Measurements from ENCODE around the gene ADGRF4.
"Not testable (repeated sequence)": the region's sequence is repeated elsewhere in the genome, so short reads cannot be mapped to it uniquely, and the experiment has no call there.

The ADGRF4 gene

DNA sequence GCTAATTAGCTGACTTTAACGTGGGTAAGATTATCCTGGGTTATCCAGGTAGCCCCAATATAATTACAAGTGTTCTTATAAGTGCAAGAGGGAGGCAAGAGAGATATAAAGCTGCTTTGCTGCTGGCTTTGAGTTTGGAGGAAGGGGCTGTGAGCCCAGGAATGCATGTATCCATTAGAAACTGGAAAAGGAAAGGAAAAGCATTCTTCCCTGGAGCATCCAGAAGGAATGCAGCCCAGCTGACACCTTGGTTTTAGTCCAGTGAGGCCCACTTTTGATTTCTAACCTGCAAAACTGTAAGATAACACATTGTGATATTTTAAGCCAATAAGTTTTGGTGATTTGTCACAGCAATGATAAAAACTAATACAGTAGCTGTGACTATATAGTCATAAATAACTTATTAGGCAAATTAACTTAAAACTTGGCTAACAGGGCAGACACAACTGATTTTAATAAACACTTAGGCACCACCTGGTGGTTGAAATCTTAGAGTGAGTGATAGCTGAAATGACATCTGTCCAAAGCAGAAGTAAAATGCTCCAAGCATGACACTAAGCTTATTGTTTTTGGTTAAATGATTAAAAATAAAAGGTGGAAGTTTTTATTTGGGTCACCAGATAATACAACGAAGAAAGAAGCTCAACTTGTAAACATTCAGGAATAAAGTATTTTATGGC is 35.6 kb downstream of the ADGRF4 start:
- TF ChIP-seq ZFX (IDR thresholded peaks at IDR 0.05; ENCODE audit: borderline replicate concordance) (no peak), CTCF (IDR thresholded peaks at IDR 0.05) (peak; percentile 68)

GRCh38 chr6:47734831-47735481 is 36.6 kb downstream of the ADGRF4 start:
- H3K27ac ChIP-seq = no peak overlapping the region
- TF ChIP-seq ZFX (IDR thresholded peaks at IDR 0.05; ENCODE audit: borderline replicate concordance) = no peak
- no peak for TF ChIP-seq CTCF (IDR thresholded peaks at IDR 0.05)

More for the DNA sequence above, 35.6 kb downstream of the ADGRF4 start:
- H3K27ac ChIP-seq = no peak overlapping the region

DNA sequence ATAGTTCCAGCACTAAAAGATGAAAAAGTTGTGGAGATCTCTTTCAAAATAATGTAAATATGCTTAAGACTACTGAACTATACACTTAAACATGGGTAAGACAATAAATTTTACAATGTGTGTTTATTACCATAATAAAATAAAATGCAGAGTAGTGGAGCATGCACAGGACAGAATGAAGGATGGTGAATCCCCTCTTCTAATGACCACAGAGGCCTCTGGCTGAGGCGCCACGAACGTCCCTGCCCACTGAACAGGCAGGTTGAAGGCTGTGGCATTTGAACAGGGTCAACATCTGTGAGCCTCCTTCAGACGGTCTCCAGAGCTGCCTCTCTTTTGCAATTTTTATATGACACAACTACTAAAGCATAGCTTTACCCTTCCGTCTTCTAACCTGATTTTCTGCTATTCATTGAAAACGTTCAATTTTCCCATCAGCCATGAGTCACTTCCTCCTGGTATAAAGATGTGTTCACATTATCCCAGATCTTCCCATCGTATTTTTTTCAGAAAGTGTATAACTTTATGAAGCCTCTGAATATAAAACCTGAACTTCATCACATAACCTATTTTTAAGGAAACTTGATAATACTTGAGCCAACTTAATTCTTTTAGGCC is 37.8 kb downstream of the ADGRF4 start:
- TF ChIP-seq CTCF (IDR thresholded peaks at IDR 0.05) (no peak), ZFX (IDR thresholded peaks at IDR 0.05; ENCODE audit: borderline replicate concordance) (no peak)
- H3K27ac ChIP-seq = no peak overlapping the region

- TF ChIP-seq ZFX (IDR thresholded peaks at IDR 0.05; ENCODE audit: borderline replicate concordance) (no peak), CTCF (IDR thresholded peaks at IDR 0.05) (no peak)
- H3K27ac ChIP-seq = no peak overlapping the region
Observed at GRCh38 chr6:47737406-47737805, 39.0 kb downstream of the ADGRF4 start.

DNA sequence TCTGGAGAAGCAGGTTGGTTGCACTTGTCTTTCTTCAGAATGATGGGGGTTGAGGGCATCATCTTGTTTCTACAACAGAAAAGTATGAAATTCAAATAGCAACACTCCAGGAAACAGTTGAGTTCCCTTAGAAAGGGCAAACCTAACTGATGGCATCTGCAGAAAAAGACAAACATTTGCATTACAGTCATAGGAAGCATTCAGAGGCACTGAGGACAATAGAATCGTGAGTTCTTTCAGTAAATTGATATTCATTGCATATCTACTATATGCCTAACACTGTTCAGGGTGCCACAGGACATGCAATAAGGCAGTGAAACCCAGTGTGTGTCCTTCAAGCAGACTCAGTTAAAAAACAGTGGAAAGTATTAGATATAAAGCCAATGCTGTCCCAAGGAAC is 42.3 kb downstream of the ADGRF4 start:
- no peak overlapping the region for H3K27ac ChIP-seq
- TF ChIP-seq ZFX (IDR thresholded peaks at IDR 0.05; ENCODE audit: borderline replicate concordance) (no peak), CTCF (IDR thresholded peaks at IDR 0.05) (no peak)

- no peak for TF ChIP-seq ZFX (IDR thresholded peaks at IDR 0.05; ENCODE audit: borderline replicate concordance)
- TF ChIP-seq CTCF (IDR thresholded peaks at IDR 0.05) = no peak
- H3K27ac ChIP-seq = no peak overlapping the region
Observed at GRCh38 chr6:47741807-47742206, 43.4 kb downstream of the ADGRF4 start.

DNA sequence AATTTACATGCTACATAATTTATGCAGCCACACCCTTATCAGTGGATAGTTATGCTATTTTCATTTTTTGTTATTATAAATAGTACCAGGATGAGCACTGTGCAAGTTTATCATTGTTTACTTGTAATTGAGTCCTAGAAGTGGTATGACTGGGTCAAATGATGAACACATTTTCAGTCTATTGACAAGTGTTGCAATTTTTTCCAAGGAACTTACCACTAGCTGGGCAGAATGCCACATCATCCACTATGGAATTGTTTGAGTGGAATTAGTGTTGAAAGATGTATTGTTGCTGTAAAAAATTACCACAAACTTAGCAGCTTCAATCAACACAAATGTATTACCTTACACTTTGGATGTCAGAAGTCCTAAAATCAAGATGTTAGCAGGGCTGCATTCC is 45.4 kb downstream of the ADGRF4 start:
- TF ChIP-seq CTCF (IDR thresholded peaks at IDR 0.05) (no peak), ZFX (IDR thresholded peaks at IDR 0.05; ENCODE audit: borderline replicate concordance) (no peak)
- H3K27ac ChIP-seq = no peak overlapping the region

- not testable (repeated sequence) for H3K27ac ChIP-seq
Observed at GRCh38 chr6:47745269-47745668, 46.9 kb downstream of the ADGRF4 start.

Measured in 22Rv1 (cell line).